GM18873 (cell line): ENCODE results near the gene SNAPC4.
"Not testable (repeated sequence)": the region's sequence is repeated elsewhere in the genome, so short reads cannot be mapped to it uniquely, and the experiment has no call there.

Experiments used
- ATAC-seq: cut with Tn5 transposase; IDR thresholded peaks from one replicate; pipeline ENCODE4 v1.9.1; 2021; ENCODE audit warnings: mild to moderate bottlenecking, moderate library complexity, moderate number of reproducible peaks; ENCODE audit not compliant: unreplicated experiment, low FRiP score

Gene SNAPC4

GRCh38 chr9:136361047-136361753 is 38.8 kb downstream of the SNAPC4 start:
- no peak for ATAC-seq

GRCh38 chr9:136359774-136360718 is 39.9 kb downstream of the SNAPC4 start:
- no peak for ATAC-seq

- ATAC-seq = no peak
These were observed 41.1 kb downstream of the SNAPC4 start for GRCh38 chr9:136358888-136359287.

- ATAC-seq = no peak
These were observed 42.0 kb downstream of the SNAPC4 start for GRCh38 chr9:136358016-136358415.

GRCh38 chr9:136357202-136357725 is 42.7 kb downstream of the SNAPC4 start:
- no peak for ATAC-seq

- ATAC-seq = no peak
These were observed 44.1 kb downstream of the SNAPC4 start for GRCh38 chr9:136355616-136356557.

GRCh38 chr9:136354592-136355085 is 45.3 kb downstream of the SNAPC4 start:
- no peak for ATAC-seq

- no peak for ATAC-seq
These were observed 46.0 kb downstream of the SNAPC4 start for GRCh38 chr9:136353757-136354488.

- ATAC-seq = no peak
These were observed 46.9 kb downstream of the SNAPC4 start for GRCh38 chr9:136353088-136353487.

GRCh38 chr9:136352682-136353081 is 47.3 kb downstream of the SNAPC4 start:
- ATAC-seq = no peak

GRCh38 chr9:136351868-136352267 is 48.1 kb downstream of the SNAPC4 start:
- ATAC-seq = not testable (repeated sequence)

GRCh38 chr9:136351252-136351800 is 48.6 kb downstream of the SNAPC4 start:
- no peak for ATAC-seq
